Mesothelial cell of epicardium (in vitro differentiated cells): ENCODE data around the gene C6orf89. TPM values are rescaled to one million over a fixed set of nuclear protein-coding genes. Genes with fewer than 3 reads are reported as not detected.
"Not testable (repeated sequence)": the region's sequence is repeated elsewhere in the genome, so short reads cannot be mapped to it uniquely, and the experiment has no call there.

Experiments used
- DNase-seq, 2 experiments: peaks; one replicate each; pipeline ENCODE4 v3.0.0; 2021; ENCODE audit warnings: low spot score in 2 of 2; ENCODE audit not compliant: unreplicated experiment in 2 of 2
- H3K27ac Mint-ChIP-seq: 2 replicates; pipeline ENCODE4 v1.8.0; 2021; ENCODE audit warnings: mixed read lengths
- H3K27me3 Mint-ChIP-seq: 2 replicates; pipeline ENCODE4 v1.8.0; 2021; ENCODE audit warnings: low read depth, mixed read lengths
- H3K36me3 Mint-ChIP-seq: 2 replicates; pipeline ENCODE4 v1.8.0; 2021; ENCODE audit warnings: mixed read lengths
- H3K4me1 Mint-ChIP-seq: 2 replicates; pipeline ENCODE4 v1.8.0; 2021; ENCODE audit warnings: mixed read lengths
- H3K4me3 Mint-ChIP-seq: 2 replicates; pipeline ENCODE4 v1.8.0; 2021; ENCODE audit warnings: mild to moderate bottlenecking, moderate library complexity, mixed read lengths
- H3K9me3 Mint-ChIP-seq: 2 replicates; pipeline ENCODE4 v1.8.0; 2021; ENCODE audit warnings: mixed read lengths
- total RNA-seq: library from RNA; stranded (reverse); gene quantifications from 3 replicates; pipeline ENCODE4 v1.2.1, GENCODE V29; 2021
- TF ChIP-seq, protein P1 (sequence below): fragments of 200-600 bp; sonication (generic); IDR thresholded peaks from one replicate; pipeline ENCODE4 v1.5.0; 2021; ENCODE audit warnings: antibody characterized with exemption; ENCODE audit not compliant: unreplicated experiment

The C6orf89 gene
- total RNA-seq, 1 donor from 2014 or later: 39.7 TPM

DNA sequence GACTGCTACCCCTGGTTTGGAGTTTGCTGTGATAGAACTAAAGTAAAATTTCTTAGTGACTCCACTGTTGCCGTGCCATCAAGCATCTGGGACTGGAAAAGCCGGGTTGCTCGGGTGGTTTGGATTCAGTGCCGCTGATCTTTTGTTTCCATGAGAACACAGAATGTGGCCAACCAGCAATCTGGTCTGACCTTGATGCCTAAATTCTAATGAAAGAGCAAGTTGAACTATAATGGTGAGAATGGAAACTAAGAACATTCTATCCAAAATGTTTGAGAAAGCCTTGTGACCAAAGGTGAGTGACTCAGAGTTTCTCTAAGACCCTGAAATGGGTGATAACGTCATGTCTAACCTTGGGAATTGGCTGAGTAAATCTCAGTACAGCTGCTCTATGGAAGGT, 58.9 kb downstream of the C6orf89 start:
- no peaks in the 10 kb centered on the region for H3K36me3 Mint-ChIP-seq
- H3K9me3 Mint-ChIP-seq: peaks cover 3% of the 10 kb centered on the region
- TF ChIP-seq, protein P1, sequence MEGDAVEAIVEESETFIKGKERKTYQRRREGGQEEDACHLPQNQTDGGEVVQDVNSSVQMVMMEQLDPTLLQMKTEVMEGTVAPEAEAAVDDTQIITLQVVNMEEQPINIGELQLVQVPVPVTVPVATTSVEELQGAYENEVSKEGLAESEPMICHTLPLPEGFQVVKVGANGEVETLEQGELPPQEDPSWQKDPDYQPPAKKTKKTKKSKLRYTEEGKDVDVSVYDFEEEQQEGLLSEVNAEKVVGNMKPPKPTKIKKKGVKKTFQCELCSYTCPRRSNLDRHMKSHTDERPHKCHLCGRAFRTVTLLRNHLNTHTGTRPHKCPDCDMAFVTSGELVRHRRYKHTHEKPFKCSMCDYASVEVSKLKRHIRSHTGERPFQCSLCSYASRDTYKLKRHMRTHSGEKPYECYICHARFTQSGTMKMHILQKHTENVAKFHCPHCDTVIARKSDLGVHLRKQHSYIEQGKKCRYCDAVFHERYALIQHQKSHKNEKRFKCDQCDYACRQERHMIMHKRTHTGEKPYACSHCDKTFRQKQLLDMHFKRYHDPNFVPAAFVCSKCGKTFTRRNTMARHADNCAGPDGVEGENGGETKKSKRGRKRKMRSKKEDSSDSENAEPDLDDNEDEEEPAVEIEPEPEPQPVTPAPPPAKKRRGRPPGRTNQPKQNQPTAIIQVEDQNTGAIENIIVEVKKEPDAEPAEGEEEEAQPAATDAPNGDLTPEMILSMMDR: no peak
- DNase-seq: no peak
- H3K27ac Mint-ChIP-seq: no peak overlapping the region
- H3K4me1 Mint-ChIP-seq: no peaks in the 10 kb centered on the region
- peaks cover 9% of the 10 kb centered on the region for H3K27me3 Mint-ChIP-seq
- H3K4me3 Mint-ChIP-seq: no peak overlapping the region

DNA sequence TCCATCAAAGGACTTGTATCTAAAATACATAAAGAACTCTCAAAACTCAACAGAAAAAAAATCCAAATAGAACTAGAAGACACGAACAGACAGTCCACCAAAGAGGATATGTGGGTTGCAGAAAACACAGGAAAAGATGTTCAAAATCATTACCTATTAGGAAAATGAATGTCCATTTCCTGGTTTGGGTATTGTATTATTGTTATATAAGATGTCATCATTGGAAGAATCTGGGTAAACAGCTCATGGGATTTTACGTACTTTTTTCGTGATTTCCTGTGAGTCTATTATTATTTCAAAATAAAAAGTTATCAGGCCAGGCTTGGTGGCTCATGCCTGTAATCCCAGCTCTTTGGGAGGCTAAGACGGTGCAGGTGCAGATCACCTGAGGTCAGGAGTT, 59.5 kb downstream of the C6orf89 start:
- no peak for DNase-seq
- Mint-ChIP-seq H3K4me3 (no peak overlapping the region), H3K9me3 (peaks cover 2% of the 10 kb centered on the region), H3K36me3 (no peaks in the 10 kb centered on the region), H3K4me1 (no peaks in the 10 kb centered on the region), H3K27ac (no peak overlapping the region), H3K27me3 (peaks cover 9% of the 10 kb centered on the region)
- TF ChIP-seq, protein P1: no peak

DNA sequence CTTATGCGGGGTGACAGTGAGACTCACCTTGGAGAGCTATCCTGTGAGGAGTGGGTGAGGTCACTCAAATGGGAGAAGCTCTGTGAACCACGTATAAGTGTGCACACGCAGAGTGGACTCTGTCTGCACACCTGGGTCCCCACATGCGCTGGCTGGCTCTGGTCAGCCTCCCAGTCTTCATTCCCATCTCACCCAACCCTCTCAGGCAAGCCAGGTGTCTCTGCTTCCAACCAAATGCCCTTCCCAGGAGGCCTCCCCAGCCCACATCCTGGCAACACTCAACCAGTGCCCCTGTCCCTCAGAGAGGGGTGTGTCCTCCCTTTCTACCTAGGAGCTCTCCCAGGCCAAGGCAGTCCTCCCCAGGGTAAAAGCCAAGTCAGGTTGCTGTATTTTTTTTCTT, 60.8 kb downstream of the C6orf89 start:
- Mint-ChIP-seq H3K4me1 (no peaks in the 10 kb centered on the region), H3K4me3 (no peak overlapping the region), H3K27ac (no peak overlapping the region), H3K9me3 (no peaks in the 10 kb centered on the region), H3K36me3 (no peaks in the 10 kb centered on the region), H3K27me3 (peaks cover 9% of the 10 kb centered on the region)
- no peak for DNase-seq
- TF ChIP-seq, protein P1: no peak

DNA sequence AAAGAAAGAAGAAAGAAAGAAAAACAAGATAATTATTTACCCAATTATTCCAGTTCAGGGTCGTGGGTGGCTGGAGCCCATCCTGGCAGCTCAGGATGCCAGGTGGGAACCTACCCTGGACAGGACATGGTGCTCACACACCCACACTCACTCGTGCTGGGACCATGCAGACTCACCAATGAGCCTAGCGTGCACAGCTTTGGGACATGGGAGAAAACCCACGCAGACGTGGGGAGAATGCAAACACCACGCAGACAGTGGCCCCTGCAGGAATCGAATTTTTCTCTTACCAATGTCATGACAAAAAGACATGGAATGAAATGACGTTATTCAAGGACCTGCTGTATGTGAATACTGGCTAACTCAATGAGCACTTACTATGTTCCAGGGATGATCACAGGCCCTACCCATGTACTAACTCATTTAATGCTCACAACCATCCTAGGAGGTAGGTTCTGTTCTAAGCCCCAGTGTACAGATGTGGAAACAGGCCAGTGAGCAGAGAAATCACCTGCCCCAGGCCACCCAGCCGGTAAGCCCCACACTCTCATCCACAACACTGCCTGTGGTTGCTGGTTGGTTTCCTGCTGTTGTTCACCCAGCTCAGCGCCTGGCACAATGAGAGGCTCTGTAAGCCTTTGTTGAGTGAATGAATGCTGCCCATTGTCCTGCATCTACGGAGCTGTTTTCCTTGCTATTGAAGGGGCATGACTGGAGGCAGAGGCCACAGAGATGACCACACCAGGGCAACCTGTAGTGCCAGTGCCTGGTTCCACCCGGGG, 62.0 kb downstream of the C6orf89 start:
- H3K9me3 Mint-ChIP-seq: no peaks in the 10 kb centered on the region
- H3K27me3 Mint-ChIP-seq: peaks cover 9% of the 10 kb centered on the region
- TF ChIP-seq, protein P1: no peak
- no peak overlapping the region for H3K4me3 Mint-ChIP-seq
- DNase-seq: no peak
- no peak overlapping the region for H3K27ac Mint-ChIP-seq
- no peaks in the 10 kb centered on the region for H3K36me3 Mint-ChIP-seq
- H3K4me1 Mint-ChIP-seq: no peaks in the 10 kb centered on the region

DNA sequence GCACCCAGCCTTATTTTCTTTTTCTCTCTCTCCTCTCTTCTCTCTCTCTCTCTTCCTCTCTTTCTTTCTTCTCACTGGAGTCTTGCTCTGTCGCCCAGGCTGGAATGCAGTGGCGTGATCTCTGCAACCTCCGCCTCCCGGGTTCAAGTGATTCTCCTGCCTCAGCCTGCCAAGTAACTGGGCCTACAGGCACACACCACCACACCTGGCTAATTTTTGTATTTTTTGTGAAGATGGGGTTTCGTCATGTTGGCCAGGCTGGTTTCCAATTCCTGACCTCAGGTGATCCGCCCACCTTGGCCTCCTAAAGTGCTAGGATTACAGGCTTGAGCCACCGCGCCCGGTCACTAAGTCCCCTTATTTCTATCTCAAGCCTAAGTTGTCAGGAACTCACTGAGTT, 63.3 kb downstream of the C6orf89 start:
- H3K27ac Mint-ChIP-seq, H3K4me3 Mint-ChIP-seq, DNase-seq, H3K36me3 Mint-ChIP-seq, H3K9me3 Mint-ChIP-seq, H3K27me3 Mint-ChIP-seq, H3K4me1 Mint-ChIP-seq: not testable (repeated sequence)

DNA sequence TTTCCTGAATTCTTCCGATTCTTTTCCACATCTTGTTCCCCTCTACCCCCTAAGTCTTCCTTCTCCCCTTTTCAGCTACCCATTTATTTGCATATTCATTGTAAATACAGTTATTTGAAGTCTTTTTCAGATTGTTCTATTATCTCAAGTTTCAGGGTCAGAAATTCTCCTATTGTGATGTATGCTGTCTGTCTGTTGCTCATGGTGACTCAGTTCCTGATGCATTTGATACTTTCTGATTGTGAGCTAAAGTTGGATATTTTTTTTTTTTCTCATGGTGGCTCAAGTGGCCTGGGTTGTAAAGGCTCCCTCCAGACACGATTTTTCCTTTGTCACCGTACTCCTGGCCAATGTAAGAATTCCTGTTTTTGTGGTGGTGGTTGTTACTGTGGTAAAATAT, 63.9 kb downstream of the C6orf89 start:
- Mint-ChIP-seq H3K27me3 (peaks cover 2% of the 10 kb centered on the region), H3K4me3 (no peak overlapping the region), H3K36me3 (no peaks in the 10 kb centered on the region), H3K27ac (no peak overlapping the region), H3K9me3 (no peaks in the 10 kb centered on the region), H3K4me1 (no peaks in the 10 kb centered on the region)
- DNase-seq: no peak
- TF ChIP-seq, protein P1: no peak
